ENCODE measurements around the gene NDUFA9.

NDUFA9 gene

GRCh38 chr12:4648501-4649357 is at the start of gene NDUFA9, which contains the start of gene AKAP3:
TSS of gene NDUFA9 (plus strand) at chr12:4649114. CDS start at chr12:4649127, 13 bp downstream.
TSS of gene AKAP3 (minus strand) at chr12:4649051. CDS start at chr12:4638196, 10,855 bp downstream.
- Histone ChIP-seq H3K27ac (peak within 1 kb of the TSS; percentile 44; the same call in 1 of the 2 replicates), H3K4me3 (peak within 1 kb of the TSS; percentile 86), H3K36me3 (ENCODE audit: insufficient read depth, low read length) (0 out of 2 replicates have a peak, but pooled peaks cover under 1% of the 10 kb centered on the region), H3K9me3 (ENCODE audit: low read depth, low read length) (no peaks in the 10 kb centered on the region), H3K9ac (ENCODE audit: insufficient read length) (peak within 1 kb of the TSS; percentile 92)
- peak; percentile 53 for DNase-seq (ENCODE audit: low read depth, low spot score)
- TF ChIP-seq EZH2 (IDR thresholded peaks at IDR 0.05) (no peak), POLR2AphosphoS5 (IDR thresholded peaks at IDR 0.05; ENCODE audit: borderline replicate concordance, low read depth, low read length) (peak; percentile 94)

- Histone ChIP-seq H3K27ac (no peak overlapping the region), H3K9me3 (ENCODE audit: low read depth, low read length) (no peaks in the 10 kb centered on the region), H3K36me3 (ENCODE audit: insufficient read depth, low read length) (no peaks in the 10 kb centered on the region), H3K9ac (ENCODE audit: insufficient read length) (no peak overlapping the region), H3K4me3 (no peak overlapping the region)
- TF ChIP-seq POLR2AphosphoS5 (IDR thresholded peaks at IDR 0.05; ENCODE audit: borderline replicate concordance, low read depth, low read length) (no peak), EZH2 (IDR thresholded peaks at IDR 0.05) (no peak), FOXP2 (optimal IDR thresholded peaks at IDR 0.05; ENCODE audit: control extremely low read depth, extremely low read length, insufficient read depth) (no peak)
- no peak for DNase-seq (ENCODE audit: low read depth, low spot score)
Observed at GRCh38 chr12:4603421-4603820, 45.5 kb upstream of the NDUFA9 start.

GRCh38 chr12:4603946-4604345 is 45.0 kb upstream of the NDUFA9 start:
- H3K9me3 ChIP-seq (ENCODE audit: low read depth, low read length): no peaks in the 10 kb centered on the region
- H3K4me3 ChIP-seq: no peak overlapping the region
- no peak overlapping the region for H3K9ac ChIP-seq (ENCODE audit: insufficient read length)
- no peak overlapping the region for H3K27ac ChIP-seq
- no peak for TF ChIP-seq POLR2AphosphoS5 (IDR thresholded peaks at IDR 0.05; ENCODE audit: borderline replicate concordance, low read depth, low read length)
- TF ChIP-seq EZH2 (IDR thresholded peaks at IDR 0.05): no peak
- TF ChIP-seq FOXP2 (optimal IDR thresholded peaks at IDR 0.05; ENCODE audit: control extremely low read depth, extremely low read length, insufficient read depth): no peak
- no peaks in the 10 kb centered on the region for H3K36me3 ChIP-seq (ENCODE audit: insufficient read depth, low read length)
- DNase-seq (ENCODE audit: low read depth, low spot score): no peak

GRCh38 chr12:4604684-4605193 is 44.2 kb upstream of the NDUFA9 start:
- Histone ChIP-seq H3K4me3 (peak overlapping the region; percentile 99), H3K9me3 (ENCODE audit: low read depth, low read length) (no peaks in the 10 kb centered on the region), H3K9ac (ENCODE audit: insufficient read length) (peak overlapping the region; percentile 90), H3K36me3 (ENCODE audit: insufficient read depth, low read length) (no peaks in the 10 kb centered on the region), H3K27ac (no peak overlapping the region)
- TF ChIP-seq FOXP2 (optimal IDR thresholded peaks at IDR 0.05; ENCODE audit: control extremely low read depth, extremely low read length, insufficient read depth): peak; percentile 13
- TF ChIP-seq POLR2AphosphoS5 (IDR thresholded peaks at IDR 0.05; ENCODE audit: borderline replicate concordance, low read depth, low read length): peak; percentile 66
- TF ChIP-seq EZH2 (IDR thresholded peaks at IDR 0.05): no peak
- DNase-seq (ENCODE audit: low read depth, low spot score): peak; percentile 64

- H3K4me3 ChIP-seq: no peak overlapping the region
- H3K9ac ChIP-seq (ENCODE audit: insufficient read length): no peak overlapping the region
- H3K27ac ChIP-seq: no peak overlapping the region
- H3K9me3 ChIP-seq (ENCODE audit: low read depth, low read length): no peaks in the 10 kb centered on the region
- no peak for TF ChIP-seq FOXP2 (optimal IDR thresholded peaks at IDR 0.05; ENCODE audit: control extremely low read depth, extremely low read length, insufficient read depth)
- TF ChIP-seq POLR2AphosphoS5 (IDR thresholded peaks at IDR 0.05; ENCODE audit: borderline replicate concordance, low read depth, low read length): no peak
- no peak for TF ChIP-seq EZH2 (IDR thresholded peaks at IDR 0.05)
- DNase-seq (ENCODE audit: low read depth, low spot score): no peak
- H3K36me3 ChIP-seq (ENCODE audit: insufficient read depth, low read length): no peaks in the 10 kb centered on the region
Observed at GRCh38 chr12:4607056-4607455, 41.9 kb upstream of the NDUFA9 start.

GRCh38 chr12:4609071-4609470 is 39.8 kb upstream of the NDUFA9 start:
- no peaks in the 10 kb centered on the region for H3K9me3 ChIP-seq (ENCODE audit: low read depth, low read length)
- H3K36me3 ChIP-seq (ENCODE audit: insufficient read depth, low read length): peaks cover 12% of the 10 kb centered on the region
- DNase-seq (ENCODE audit: low read depth, low spot score): no peak
- no peak overlapping the region for H3K4me3 ChIP-seq
- TF ChIP-seq FOXP2 (optimal IDR thresholded peaks at IDR 0.05; ENCODE audit: control extremely low read depth, extremely low read length, insufficient read depth) (no peak), EZH2 (IDR thresholded peaks at IDR 0.05) (no peak), POLR2AphosphoS5 (IDR thresholded peaks at IDR 0.05; ENCODE audit: borderline replicate concordance, low read depth, low read length) (no peak)
- H3K9ac ChIP-seq (ENCODE audit: insufficient read length): no peak overlapping the region
- no peak overlapping the region for H3K27ac ChIP-seq

GRCh38 chr12:4610481-4610880 is 38.4 kb upstream of the NDUFA9 start:
- H3K27ac ChIP-seq: no peak overlapping the region
- TF ChIP-seq POLR2AphosphoS5 (IDR thresholded peaks at IDR 0.05; ENCODE audit: borderline replicate concordance, low read depth, low read length) (no peak), FOXP2 (optimal IDR thresholded peaks at IDR 0.05; ENCODE audit: control extremely low read depth, extremely low read length, insufficient read depth) (no peak), EZH2 (IDR thresholded peaks at IDR 0.05) (no peak)

GRCh38 chr12:4615667-4616066 is 33.2 kb upstream of the NDUFA9 start:
- Histone ChIP-seq H3K9me3 (ENCODE audit: low read depth, low read length) (no peaks in the 10 kb centered on the region), H3K27ac (no peak overlapping the region), H3K4me3 (no peak overlapping the region), H3K9ac (ENCODE audit: insufficient read length) (no peak overlapping the region), H3K36me3 (ENCODE audit: insufficient read depth, low read length) (peaks cover 15% of the 10 kb centered on the region)
- no peak for DNase-seq (ENCODE audit: low read depth, low spot score)
- TF ChIP-seq EZH2 (IDR thresholded peaks at IDR 0.05): no peak
- TF ChIP-seq FOXP2 (optimal IDR thresholded peaks at IDR 0.05; ENCODE audit: control extremely low read depth, extremely low read length, insufficient read depth): no peak
- no peak for TF ChIP-seq POLR2AphosphoS5 (IDR thresholded peaks at IDR 0.05; ENCODE audit: borderline replicate concordance, low read depth, low read length)

More at GRCh38 chr12:4610481-4610880, 38.4 kb upstream of the NDUFA9 start:
- DNase-seq (ENCODE audit: low read depth, low spot score): no peak
- no peaks in the 10 kb centered on the region for H3K9me3 ChIP-seq (ENCODE audit: low read depth, low read length)
- no peak overlapping the region for H3K9ac ChIP-seq (ENCODE audit: insufficient read length)
- no peak overlapping the region for H3K4me3 ChIP-seq
- peaks cover 15% of the 10 kb centered on the region for H3K36me3 ChIP-seq (ENCODE audit: insufficient read depth, low read length)

Measured in SK-N-MC (cell line).